HG03039 (cell line): ENCODE results near the gene FEZF2.

ENCODE experiments used
- ATAC-seq: cut with Tn5 transposase; IDR thresholded peaks from one replicate; pipeline ENCODE4 v1.9.1; 2021; ENCODE audit warnings: mild to moderate bottlenecking, moderate library complexity; ENCODE audit not compliant: unreplicated experiment

Gene FEZF2

DNA sequence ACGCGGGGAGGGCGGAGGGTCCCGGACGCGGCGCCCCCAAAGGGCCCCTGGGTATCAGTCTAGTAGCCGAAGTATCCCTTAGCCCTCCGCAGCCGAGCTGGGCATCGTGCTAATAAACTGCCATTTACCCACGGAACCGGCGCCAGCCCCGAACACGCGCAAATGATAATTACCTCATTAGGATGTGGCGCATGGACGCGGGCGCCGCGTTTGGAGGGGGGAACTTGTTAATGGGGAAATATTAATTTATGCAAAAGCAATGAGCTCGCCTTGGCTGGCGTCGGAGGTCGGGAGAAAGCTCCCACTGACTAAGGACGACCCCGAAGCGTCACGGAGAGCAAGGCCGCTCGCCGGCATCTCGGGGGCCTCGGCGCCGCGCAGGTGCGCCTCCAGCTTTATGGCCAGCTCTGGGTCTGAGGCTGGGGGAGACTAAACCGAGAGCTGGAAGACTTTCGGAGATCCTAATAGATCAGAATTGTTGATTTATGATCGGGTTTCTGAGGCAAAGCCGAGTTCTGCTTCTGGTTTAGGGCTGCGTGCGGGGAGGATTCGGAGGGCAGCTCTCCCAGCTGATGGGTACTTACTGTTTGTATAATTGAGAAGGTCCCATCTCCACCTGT lies 474 bp upstream of the FEZF2 start:
- no peak for ATAC-seq

DNA sequence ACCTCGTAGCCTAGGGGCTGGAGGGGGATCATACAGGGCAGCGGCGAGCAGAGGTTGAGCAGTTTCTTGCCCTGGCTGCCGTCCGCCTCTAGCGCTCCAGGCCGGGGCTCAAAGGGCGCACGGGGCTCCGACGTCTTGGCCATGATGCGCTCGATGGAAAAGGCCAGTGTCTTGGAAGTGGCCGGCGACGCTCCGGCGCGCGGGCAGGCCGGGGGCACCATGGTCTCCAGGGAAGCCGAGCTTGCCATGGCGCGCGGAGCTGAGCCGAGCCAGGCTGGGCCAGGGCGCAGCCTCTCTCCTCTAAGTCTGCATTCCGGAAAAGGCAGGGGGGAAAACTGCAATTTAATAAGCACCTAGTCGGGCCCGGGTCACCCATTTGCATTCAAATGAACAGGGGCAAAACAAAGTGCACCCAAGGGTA lies 719 bp downstream of the FEZF2 start:
- no peak for ATAC-seq

- ATAC-seq, result no peak
These were observed 1.4 kb downstream of the FEZF2 start for GRCh38 chr3:62371720-62372591.

DNA sequence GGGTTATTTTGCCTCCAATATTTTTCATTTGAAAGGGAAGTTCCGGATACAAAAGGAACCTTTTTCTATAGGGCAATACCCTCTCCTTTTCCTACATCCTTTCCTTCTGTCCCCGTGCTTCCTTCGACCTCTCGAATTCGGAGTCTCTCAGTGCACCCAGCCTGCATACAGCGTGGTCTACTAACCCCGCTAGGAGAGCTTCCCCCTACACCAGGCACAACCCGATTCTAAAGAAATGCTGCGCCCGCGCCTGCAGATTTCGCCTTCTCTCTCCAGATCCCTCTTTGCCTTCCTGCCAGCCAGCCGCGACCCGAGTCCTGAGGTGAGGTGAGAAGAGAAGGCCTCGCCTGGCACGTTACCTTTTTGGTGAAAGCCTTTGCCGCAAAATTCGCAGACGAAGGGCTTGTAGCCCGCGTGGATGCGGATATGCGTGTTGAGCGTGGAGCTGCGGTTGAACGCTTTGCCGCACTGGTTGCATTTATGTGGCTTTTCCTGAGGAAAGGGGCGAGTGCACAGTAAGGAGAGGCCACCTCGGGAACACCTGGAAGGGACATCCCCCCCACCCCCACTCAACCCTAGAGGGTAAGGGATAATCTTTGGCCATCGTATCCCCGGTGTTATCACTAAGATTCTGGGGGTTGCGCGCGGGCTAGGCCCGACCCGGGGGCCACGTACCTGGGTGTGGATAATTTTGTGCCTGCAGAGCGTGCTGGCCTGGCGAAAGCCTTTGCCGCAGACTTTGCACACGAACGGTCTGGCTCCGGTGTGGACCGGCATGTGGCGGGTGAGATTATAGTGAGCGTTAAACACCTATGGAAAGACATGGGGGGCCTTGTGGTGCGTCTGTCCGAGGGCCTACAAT lies 2.3 kb downstream of the FEZF2 start:
- no peak for ATAC-seq

GRCh38 chr3:62370112-62370857 lies 3.1 kb downstream of the FEZF2 start:
- no peak for ATAC-seq

DNA sequence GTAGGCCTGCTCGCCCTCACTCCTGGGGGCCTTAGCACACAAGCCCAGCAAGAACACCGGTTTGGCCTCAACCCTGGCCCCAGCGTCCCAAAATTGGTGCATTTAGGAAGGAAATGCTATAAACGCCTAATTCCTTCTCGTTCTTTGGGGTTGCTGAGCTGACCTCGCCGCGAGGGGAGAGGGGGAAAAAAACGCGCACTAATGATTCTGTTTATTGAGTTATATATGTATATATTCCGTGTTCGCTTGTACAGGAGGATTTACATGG lies 3.9 kb downstream of the FEZF2 start:
- ATAC-seq, result no peak

GRCh38 chr3:62368705-62369475 lies 4.5 kb downstream of the FEZF2 start:
- ATAC-seq, result no peak

DNA sequence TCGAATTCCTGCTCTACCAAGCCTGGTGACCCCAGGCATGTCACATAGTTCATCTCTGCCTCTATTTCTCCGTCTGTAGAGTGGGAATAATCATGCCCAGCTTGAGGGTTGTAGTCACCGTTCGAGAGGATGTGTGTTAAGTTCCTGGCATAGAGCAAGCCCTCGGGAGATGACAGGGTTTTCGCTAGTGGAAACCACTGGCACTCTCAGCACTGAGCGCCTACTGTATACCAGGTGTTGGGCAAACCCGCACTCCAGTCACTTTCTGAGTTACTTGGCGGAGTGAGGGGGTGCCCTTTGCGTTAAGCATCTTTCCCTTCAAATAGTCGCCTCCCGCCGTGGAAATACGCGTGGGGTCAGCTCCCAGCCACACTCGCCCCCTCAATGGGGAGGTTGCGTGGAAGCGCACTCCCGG lies 5.1 kb downstream of the FEZF2 start:
- no peak for ATAC-seq

- no peak for ATAC-seq
These were observed 5.6 kb downstream of the FEZF2 start for GRCh38 chr3:62367763-62368195.

DNA sequence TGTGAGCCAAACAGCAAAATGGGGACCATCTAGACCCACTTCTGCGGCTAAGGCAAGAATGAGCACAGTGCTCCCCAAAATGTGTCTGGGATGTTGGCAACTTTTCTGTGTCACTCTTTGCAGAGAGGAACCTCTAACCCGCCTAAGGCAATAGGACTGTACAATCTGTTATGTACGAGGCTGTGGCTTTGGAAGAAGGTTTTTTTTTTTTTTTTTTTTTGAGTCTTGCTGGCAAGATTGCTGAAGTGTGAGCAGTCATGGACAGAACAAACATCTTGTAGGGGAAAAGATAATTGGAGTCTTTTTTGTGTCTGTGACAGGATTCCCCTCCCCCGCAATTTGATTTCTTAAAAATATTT lies 7.2 kb downstream of the FEZF2 start:
- ATAC-seq, result no peak

GRCh38 chr3:62365391-62366125 lies 7.8 kb downstream of the FEZF2 start:
- no peak for ATAC-seq

GRCh38 chr3:62364191-62364590 lies 9.2 kb downstream of the FEZF2 start:
- ATAC-seq, result no peak

GRCh38 chr3:62363275-62363674 lies 10.1 kb downstream of the FEZF2 start:
- no peak for ATAC-seq

DNA sequence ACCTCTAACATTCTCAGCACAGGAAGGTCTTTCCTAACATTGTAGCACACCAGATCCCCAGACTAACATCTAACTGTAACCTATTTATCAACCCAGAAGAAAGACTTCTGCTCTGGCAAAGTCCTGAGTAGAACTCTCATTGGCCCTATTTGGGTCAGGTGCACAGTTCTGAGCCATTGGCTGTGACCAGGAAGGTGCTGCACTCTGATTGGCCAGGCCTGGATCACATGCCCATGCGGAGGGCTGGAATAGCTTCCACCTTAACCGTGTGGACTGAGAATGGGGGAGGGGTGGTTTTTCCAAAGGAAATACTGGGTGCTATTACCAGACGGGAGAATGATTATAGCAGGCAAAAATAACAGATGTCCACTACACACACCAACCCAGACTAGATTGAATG lies 11.5 kb downstream of the FEZF2 start:
- ATAC-seq, result no peak

DNA sequence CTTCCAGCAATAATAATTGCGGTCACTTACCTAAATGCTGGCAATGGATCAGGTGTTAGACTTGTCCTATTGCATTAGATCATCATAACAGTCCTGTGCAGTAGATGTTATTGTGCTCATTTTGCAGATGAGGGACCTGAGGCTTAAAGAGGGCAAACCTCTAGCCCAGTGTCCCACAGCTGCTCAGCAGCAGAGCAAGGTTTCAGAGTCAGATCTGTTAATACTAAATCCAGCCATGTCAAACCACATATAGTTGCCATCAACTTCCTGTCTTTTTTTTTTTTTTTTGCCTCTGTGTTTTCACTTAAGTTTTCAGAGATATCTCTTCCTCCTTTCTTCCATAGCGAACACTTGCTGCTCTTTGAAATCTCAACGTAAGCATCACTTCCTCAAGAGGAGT lies 12.1 kb downstream of the FEZF2 start:
- no peak for ATAC-seq

DNA sequence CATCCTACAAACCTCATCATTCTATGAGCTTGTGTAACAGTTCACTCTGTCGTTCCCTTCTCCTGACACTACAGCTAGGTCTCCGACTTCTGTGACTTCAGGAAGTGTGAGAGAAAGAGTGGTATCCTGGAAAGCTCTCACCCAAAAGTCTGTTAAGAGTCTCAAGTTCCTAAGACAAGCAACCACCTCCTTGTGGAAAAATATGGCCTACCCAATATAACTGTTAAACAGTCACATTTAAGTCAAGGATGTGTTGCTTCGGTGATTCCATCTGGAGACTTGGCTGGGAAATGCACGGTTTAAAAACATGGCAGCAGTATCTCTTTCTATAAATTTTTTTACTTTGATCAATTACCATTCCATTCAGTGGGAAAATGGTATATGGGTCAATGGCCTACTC lies 13.8 kb downstream of the FEZF2 start:
- ATAC-seq, result no peak

- ATAC-seq, result no peak
These were observed 17.0 kb downstream of the FEZF2 start for GRCh38 chr3:62356356-62356755.

GRCh38 chr3:62355703-62356102 lies 17.6 kb downstream of the FEZF2 start:
- no peak for ATAC-seq

DNA sequence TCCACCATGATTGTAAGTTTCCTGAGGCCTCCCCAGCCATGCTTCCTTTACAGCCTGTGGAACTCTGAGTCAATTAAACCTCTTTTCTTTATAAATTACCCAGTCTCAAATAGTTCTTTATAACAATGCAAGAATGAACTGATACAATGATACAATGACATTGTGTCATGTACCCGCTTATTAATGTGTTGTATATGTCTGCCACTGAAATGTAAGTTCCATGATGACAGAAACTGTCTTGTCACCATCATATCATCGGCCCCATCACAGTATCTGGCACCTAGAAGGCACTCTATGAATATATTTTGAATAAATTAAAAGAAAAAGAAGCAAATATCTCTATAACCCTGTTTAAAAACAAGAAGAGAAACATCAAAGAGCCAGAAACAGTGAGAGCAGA lies 29.6 kb downstream of the FEZF2 start:
- no peak for ATAC-seq

GRCh38 chr3:62335196-62335595 lies 38.2 kb downstream of the FEZF2 start:
- no peak for ATAC-seq
